AG04450 (cell line): ENCODE data around the gene CD27. TPM values are rescaled to one million over a fixed set of nuclear protein-coding genes. Genes with fewer than 3 reads are reported as not detected.
A peak's percentile ranks its signal among the peaks of the same experiment; 100 is the strongest.

Source experiments
- CTCF ChIA-PET: fragments of 300-600, 350-600 bp; formaldehyde crosslinking; extraction: SDS; loops from one replicate; lab custom pipeline; 2022; ENCODE audit warnings: antibody characterized with exemption, inconsistent platforms; lab: Charles Lee
- POLR2A ChIA-PET: fragments of 350-600 bp; formaldehyde crosslinking; extraction: SDS; loops from one replicate; lab custom pipeline; 2021; ENCODE audit warnings: antibody characterized with exemption, inconsistent platforms; lab: Yijun Ruan, JAX
- DNase-seq: peaks from one replicate; pipeline ENCODE4 v3.0.0-alpha.2; 2011; ENCODE audit warnings: low read depth, low spot score
- H3K27ac ChIP-seq: one replicate; pipeline ENCODE4 v1.5.1; 2012; ENCODE audit warnings: low read depth, low read length, control low read depth
- H3K27me3 ChIP-seq: one replicate; pipeline ENCODE4 v1.6.0; 2012; ENCODE audit warnings: low read length; ENCODE audit not compliant: control insufficient read depth, insufficient read depth
- H3K4me3 ChIP-seq: 2 replicates; pipeline ENCODE4 v1.5.1; 2011; ENCODE audit warnings: mild to moderate bottlenecking, low read depth, low read length, control low read depth
- H3K9me3 ChIP-seq: 2 replicates; pipeline ENCODE4 v1.5.1; 2012; ENCODE audit warnings: low read length; ENCODE audit not compliant: control insufficient read depth, insufficient read depth
- CTCF ChIP-seq: IDR thresholded peaks from 2 replicates; pipeline ENCODE4 v1.5.1; 2011; ENCODE audit warnings: low read depth, low read length, control low read depth, inconsistent platforms
- polyA plus RNA-seq: library from polyadenylated mRNA; depleted of rRNA; stranded (reverse); fragments of >200 nt; gene quantifications from 2 replicates; pipeline ENCODE4 v1.2.3, GENCODE V29; 2011

CD27 gene
- polyA plus RNA-seq, 1 experiment: not detected

DNA sequence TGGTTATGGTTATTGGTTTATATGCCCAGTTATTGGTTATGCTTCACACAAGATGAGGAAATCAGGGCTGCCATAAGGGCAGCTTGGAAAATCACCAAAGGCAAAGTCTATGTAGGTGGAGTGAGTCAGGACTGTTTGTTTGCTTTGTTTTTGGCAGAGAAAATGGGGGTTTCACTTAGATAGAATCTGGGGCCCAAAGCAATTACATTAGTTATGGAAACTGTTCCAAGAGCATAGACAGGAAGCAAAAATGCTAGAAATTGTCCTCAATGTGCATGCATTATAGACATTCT, 23.5 kb downstream of the CD27 start:
- no peaks in the 10 kb centered on the region for H3K27me3 ChIP-seq
- no peak overlapping the region for H3K27ac ChIP-seq
- DNase-seq: no peak
- no peak for TF ChIP-seq CTCF
- CTCF ChIA-PET: interaction anchor here (0.6 kb wide), 1 partner anchor 85 kb away, joined by 4 read pairs; no protein-coding TSS in a partner anchor
- POLR2A ChIA-PET: interaction anchor here (1.0 kb wide), 1 partner anchor 66 kb away, joined by 9 read pairs; the partner anchor contains the start of gene GAPDH
- no peaks in the 10 kb centered on the region; the same call in 1 of the 2 replicates for H3K9me3 ChIP-seq
- H3K4me3 ChIP-seq: no peak overlapping the region

DNA sequence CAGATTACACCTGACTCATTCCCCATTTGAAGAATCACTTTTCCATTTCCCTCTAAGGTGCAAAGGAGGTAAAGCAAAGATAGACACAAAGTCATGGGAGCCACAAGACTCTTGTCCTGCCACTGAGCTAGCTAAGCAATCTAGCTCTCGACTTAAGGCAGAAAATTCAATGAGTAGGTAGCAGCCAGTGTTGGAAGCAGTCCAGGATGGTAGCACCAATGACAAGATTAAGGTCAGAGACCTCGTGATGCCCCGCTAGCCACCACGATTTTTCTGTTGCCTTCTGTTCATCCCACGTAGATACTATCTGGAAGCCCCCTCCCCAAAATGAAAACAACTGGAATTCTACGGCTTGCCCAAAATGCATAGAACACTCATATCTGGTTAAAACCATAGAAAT, 24.3 kb downstream of the CD27 start:
- Histone ChIP-seq H3K4me3 (peak overlapping the region; percentile 84), H3K27me3 (no peaks in the 10 kb centered on the region), H3K9me3 (no peaks in the 10 kb centered on the region; the same call in 1 of the 2 replicates), H3K27ac (no peak overlapping the region)
- DNase-seq: no peak
- CTCF ChIA-PET: interaction anchor here (1.4 to 2.9 kb wide), 2 partner anchors 45 to 68 kb away, joined by 4 to 10 read pairs; no protein-coding TSS in a partner anchor
- POLR2A ChIA-PET: interaction anchor here (0.6 to 2.8 kb wide), 5 partner anchors 13 to 220 kb away, joined by 3 to 45 read pairs (median 8); partner anchors contain the start of genes GAPDH and ZNF384
- TF ChIP-seq CTCF: no peak

DNA sequence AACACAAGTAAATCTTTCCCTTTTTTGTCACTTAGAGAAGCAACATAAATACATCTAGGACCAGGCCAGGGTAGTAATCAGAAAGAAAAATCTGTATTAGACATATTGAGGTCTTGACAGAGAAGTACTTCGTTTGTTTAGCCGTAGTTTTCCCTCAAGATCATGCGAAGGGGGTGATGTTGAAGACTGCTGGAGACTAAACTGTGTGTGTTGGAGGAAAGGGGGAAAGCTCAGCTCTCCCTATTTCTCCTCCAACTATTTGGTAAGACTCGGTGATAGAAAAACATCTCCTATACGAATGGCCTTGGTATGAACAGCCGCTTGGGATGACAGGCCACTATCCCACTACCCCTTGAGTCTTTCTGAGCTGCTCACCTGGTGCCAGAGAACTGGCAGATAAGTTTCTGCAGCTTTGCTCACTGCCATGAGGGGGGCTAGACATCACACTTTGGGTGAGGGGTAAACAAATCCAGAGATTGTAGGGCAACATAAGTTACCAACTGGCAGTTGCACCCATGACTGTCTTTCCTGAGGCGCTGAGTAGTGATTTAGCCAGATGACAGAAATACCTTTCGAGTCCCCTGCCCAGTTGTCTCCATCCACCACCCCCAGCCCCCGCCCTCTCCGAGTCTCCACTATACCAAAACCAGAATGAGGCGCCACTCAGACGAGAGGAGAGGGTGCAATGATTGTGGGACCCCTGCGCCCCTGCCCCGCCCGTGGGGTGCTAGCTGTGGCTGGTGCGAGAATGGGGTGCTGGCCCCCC, 25.0 kb downstream of the CD27 start:
- DNase-seq: no peak
- CTCF ChIA-PET: interaction anchor here (1.0 to 2.9 kb wide), 4 partner anchors 11 to 68 kb away, joined by 3 to 10 read pairs (median 4); partner anchors contain the start of gene MRPL51

DNA sequence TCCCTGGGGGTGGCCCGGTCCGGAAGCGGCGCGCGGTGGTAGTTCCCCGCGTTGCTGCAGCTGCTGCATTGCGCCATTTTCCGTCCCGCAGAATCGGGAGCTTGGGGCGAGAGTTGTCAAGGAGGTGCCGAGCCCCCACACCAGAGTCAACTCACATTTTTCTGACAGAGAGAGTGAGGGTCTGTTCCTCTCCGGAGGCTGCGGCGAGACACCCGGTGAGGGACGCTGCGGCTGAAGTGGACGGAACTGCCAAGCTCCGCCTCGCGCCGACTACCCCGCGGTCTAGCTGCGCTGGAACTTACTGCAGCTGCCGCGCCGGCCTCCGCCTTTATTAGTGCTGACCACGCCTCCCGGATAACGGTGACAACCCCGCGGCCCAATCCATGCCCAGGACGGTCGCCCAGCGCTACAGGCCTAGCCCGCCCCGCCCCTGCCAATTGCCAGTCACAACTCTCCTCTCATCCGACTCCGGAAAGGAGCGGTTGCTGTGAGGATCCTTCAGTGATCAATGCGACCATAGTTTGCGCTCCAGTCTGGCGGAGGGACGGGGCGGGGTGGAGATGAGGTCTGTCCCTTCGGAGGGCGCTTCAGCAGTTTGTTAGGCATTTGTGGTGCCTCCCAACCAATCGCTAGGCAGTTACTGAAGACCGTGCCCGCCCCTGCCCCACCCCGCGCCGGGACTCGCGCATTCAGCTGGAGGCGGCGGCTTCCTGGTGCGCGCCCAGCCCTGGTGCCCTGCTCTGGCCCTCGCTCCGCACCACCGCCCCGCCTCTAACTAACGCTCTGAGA, 25.8 kb downstream of the CD27 start, which contains the start of gene VAMP1:
VAMP1 (minus strand) TSS at position 303 of the 789 bp plus-strand sequence; CDS start at position 157, 146 bp downstream.
- POLR2A ChIA-PET: interaction anchor here (0.5 to 2.8 kb wide), 43 partner anchors 8 to 474 kb away, joined by 3 to 45 read pairs (median 4); partner anchors contain the start of genes GAPDH, LTBR, MRPL51 and TAPBPL
- H3K4me3 ChIP-seq: peak within 1 kb of the TSS; percentile 84
- no peaks in the 10 kb centered on the region; the same call in 1 of the 2 replicates for H3K9me3 ChIP-seq
- CTCF ChIA-PET: interaction anchor here (0.6 to 2.9 kb wide), 9 partner anchors 11 to 429 kb away, joined by 3 to 11 read pairs (median 4); partner anchors contain the start of gene MRPL51
- no peak for TF ChIP-seq CTCF
- peak; percentile 90 for DNase-seq
- H3K27me3 ChIP-seq: no peaks in the 10 kb centered on the region
- H3K27ac ChIP-seq: peak within 1 kb of the TSS; percentile 87

More for the DNA sequence above, 25.0 kb downstream of the CD27 start:
- POLR2A ChIA-PET: interaction anchor here (0.6 to 2.8 kb wide), 38 partner anchors 8 to 297 kb away, joined by 3 to 45 read pairs (median 6); partner anchors contain the start of genes GAPDH, LTBR, MRPL51 and TAPBPL
- Histone ChIP-seq H3K4me3 (peak overlapping the region; percentile 84), H3K27ac (no peak overlapping the region), H3K27me3 (no peaks in the 10 kb centered on the region), H3K9me3 (no peaks in the 10 kb centered on the region; the same call in 1 of the 2 replicates)
- TF ChIP-seq CTCF: no peak
